Endodermal cell (in vitro differentiated cells): Measurements from ENCODE around the gene TLE5. TPM values are rescaled to one million over a fixed set of nuclear protein-coding genes. Genes with fewer than 3 reads are reported as not detected.
A peak's percentile ranks its signal among the peaks of the same experiment; 100 is the strongest.

Source experiments
- DNase-seq: peaks from one replicate; pipeline ENCODE4 v3.0.0-alpha.2; 2017
- H3K27ac ChIP-seq: 2 replicates; pipeline ENCODE4 v1.5.1; 2013; ENCODE audit warnings: mild to moderate bottlenecking, low read depth, low read length, moderate library complexity
- H3K27me3 ChIP-seq: 2 replicates; pipeline ENCODE4 v1.6.1; 2013; ENCODE audit warnings: mild to moderate bottlenecking, low read length, moderate library complexity; ENCODE audit not compliant: insufficient read depth, control insufficient read depth, poor library complexity, severe bottlenecking
- H3K36me3 ChIP-seq: 2 replicates; pipeline ENCODE4 v1.7.0; 2013; ENCODE audit warnings: mild to moderate bottlenecking, low read length, moderate library complexity; ENCODE audit not compliant: control insufficient read depth, insufficient read depth
- H3K4me1 ChIP-seq: one replicate; pipeline ENCODE4 v1.7.0; 2013; ENCODE audit warnings: low read length; ENCODE audit not compliant: control insufficient read depth, insufficient read depth
- H3K4me3 ChIP-seq: 2 replicates; pipeline ENCODE4 v1.5.1; 2013; ENCODE audit warnings: mild to moderate bottlenecking, low read length, moderate library complexity
- H3K9ac ChIP-seq: 2 replicates; pipeline ENCODE4 v1.6.1; 2013; ENCODE audit warnings: mild to moderate bottlenecking, low read length, moderate library complexity; ENCODE audit not compliant: poor library complexity, severe bottlenecking; ENCODE audit errors: extremely low read depth
- H3K9me3 ChIP-seq: 2 replicates; pipeline ENCODE4 v1.6.1; 2013; ENCODE audit warnings: mild to moderate bottlenecking, low read length, moderate library complexity; ENCODE audit not compliant: control insufficient read depth
- H3K27ac Mint-ChIP-seq: 2 replicates; pipeline ENCODE4 v1.8.0; 2020; ENCODE audit warnings: mixed read lengths
- H3K27me3 Mint-ChIP-seq: 2 replicates; pipeline ENCODE4 v1.8.0; 2021; ENCODE audit warnings: mild to moderate bottlenecking, mixed read lengths; ENCODE audit not compliant: insufficient read depth
- H3K36me3 Mint-ChIP-seq: 2 replicates; pipeline ENCODE4 v1.8.0; 2020; ENCODE audit warnings: low read depth, mixed read lengths
- H3K4me1 Mint-ChIP-seq: 2 replicates; pipeline ENCODE4 v1.8.0; 2020; ENCODE audit warnings: mixed read lengths
- H3K4me3 Mint-ChIP-seq: 2 replicates; pipeline ENCODE4 v1.8.0; 2020; ENCODE audit warnings: mild to moderate bottlenecking, moderate library complexity, mixed read lengths
- H3K9me3 Mint-ChIP-seq: 2 replicates; pipeline ENCODE4 v1.8.0; 2020; ENCODE audit warnings: mild to moderate bottlenecking, mixed read lengths
- WGBS, 2 experiments: methylation state at CpG; one replicate each; pipeline versions ENCODE4 v1.1.5 to v1.1.7; 2013; ENCODE audit warnings: missing lambda C conversion rate in 2 of 2, mixed read lengths in 1 of 2; ENCODE audit not compliant: insufficient coverage in 1 of 2, insufficient read length in 1 of 2; 5-methylcytosine and 5-hydroxymethylcytosine counted together
- total RNA-seq, 2 donors: library from RNA; stranded (reverse); fragmentation: NEBNext Ultra II Directional in 1 of 2; extraction: Animal tissue kit (Norgen Biotek cat#: 25700) in 1 of 2; gene quantifications; 2 replicates in 1 of 2; 3 replicates in 1 of 2; pipeline ENCODE4 v1.2.1, GENCODE V29; 2021
- TF ChIP-seq, protein P1 (sequence below): fragments of 200-600 bp; sonication (generic); conservative IDR thresholded peaks from 2 replicates; pipeline ENCODE4 v1.5.0; 2021; ENCODE audit warnings: antibody characterized with exemption, mild to moderate bottlenecking

TLE5 gene
- total RNA-seq, 2 donors from 2014 or later = 488 to 575 TPM

DNA sequence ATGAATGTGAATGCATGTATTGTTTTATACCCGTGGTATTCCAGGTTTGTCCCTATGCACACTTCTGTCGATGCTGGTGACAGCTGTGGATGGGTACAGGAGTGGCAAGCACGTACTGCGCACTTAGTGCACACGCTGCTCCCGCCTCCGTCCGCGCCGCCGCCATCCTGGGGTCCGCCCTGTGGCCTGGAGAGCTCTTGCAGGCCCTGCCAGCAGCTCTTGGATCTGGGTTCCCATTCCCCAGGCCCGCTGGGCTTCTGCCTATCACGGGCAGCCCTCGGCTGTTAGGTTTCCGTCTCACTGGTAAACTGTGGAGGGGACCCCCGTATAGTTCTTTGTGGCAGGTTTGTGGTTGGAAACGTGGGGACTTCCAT lies 35.8 kb upstream of the TLE5 start:
- Histone ChIP-seq H3K27ac (no peak overlapping the region), H3K9ac (no peak overlapping the region), H3K27me3 (no peaks in the 10 kb centered on the region), H3K4me1 (peaks cover 7% of the 10 kb centered on the region), H3K36me3 (no peaks in the 10 kb centered on the region), H3K9me3 (no peaks in the 10 kb centered on the region), H3K4me3 (no peak overlapping the region)
- WGBS, 2 experiments = 88 to 89% methylated on average over 18 of the region's 18 CpGs
- no peak overlapping the region for H3K4me3 Mint-ChIP-seq
- H3K9me3 Mint-ChIP-seq = no peaks in the 10 kb centered on the region
- H3K4me1 Mint-ChIP-seq = peaks cover 16% of the 10 kb centered on the region
- no peaks in the 10 kb centered on the region for H3K27me3 Mint-ChIP-seq
- H3K36me3 Mint-ChIP-seq = no peaks in the 10 kb centered on the region
- H3K27ac Mint-ChIP-seq = no peak overlapping the region
- DNase-seq = no peak
- TF ChIP-seq, protein P1, sequence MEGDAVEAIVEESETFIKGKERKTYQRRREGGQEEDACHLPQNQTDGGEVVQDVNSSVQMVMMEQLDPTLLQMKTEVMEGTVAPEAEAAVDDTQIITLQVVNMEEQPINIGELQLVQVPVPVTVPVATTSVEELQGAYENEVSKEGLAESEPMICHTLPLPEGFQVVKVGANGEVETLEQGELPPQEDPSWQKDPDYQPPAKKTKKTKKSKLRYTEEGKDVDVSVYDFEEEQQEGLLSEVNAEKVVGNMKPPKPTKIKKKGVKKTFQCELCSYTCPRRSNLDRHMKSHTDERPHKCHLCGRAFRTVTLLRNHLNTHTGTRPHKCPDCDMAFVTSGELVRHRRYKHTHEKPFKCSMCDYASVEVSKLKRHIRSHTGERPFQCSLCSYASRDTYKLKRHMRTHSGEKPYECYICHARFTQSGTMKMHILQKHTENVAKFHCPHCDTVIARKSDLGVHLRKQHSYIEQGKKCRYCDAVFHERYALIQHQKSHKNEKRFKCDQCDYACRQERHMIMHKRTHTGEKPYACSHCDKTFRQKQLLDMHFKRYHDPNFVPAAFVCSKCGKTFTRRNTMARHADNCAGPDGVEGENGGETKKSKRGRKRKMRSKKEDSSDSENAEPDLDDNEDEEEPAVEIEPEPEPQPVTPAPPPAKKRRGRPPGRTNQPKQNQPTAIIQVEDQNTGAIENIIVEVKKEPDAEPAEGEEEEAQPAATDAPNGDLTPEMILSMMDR = peak; percentile 18

DNA sequence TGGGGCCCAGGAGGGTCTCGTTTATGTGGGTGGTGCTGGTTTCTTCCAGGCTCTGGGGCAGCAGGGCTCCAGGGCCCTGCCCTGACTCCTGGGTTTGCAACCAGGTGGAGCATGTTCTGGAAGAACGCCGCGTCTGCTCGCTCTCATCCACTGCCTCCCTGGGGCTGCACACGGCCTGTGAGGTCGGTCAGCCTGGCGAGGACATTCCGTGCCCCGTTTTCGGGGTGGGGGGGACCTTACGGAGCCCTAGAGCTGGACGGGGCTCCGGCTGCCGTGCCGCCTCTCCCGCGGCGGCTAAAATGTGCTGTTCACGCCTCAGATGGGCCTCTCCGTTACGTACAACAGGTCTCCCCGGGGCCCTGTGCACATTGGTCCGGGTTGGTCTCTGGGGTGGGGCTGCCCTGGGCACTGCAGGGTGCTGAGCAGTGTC lies 35.2 kb upstream of the TLE5 start:
- TF ChIP-seq, protein P1 = no peak
- H3K9ac ChIP-seq = no peak overlapping the region
- H3K4me3 Mint-ChIP-seq = no peak overlapping the region
- H3K27me3 Mint-ChIP-seq = no peaks in the 10 kb centered on the region
- peaks cover 7% of the 10 kb centered on the region for H3K4me1 ChIP-seq
- H3K27me3 ChIP-seq = no peaks in the 10 kb centered on the region
- no peaks in the 10 kb centered on the region for H3K36me3 Mint-ChIP-seq
- H3K36me3 ChIP-seq = no peaks in the 10 kb centered on the region
- no peaks in the 10 kb centered on the region for H3K9me3 ChIP-seq
- WGBS, 2 experiments = 94 to 96% methylated on average over 23 to 24 of the region's 24 CpGs
- H3K4me3 ChIP-seq = no peak overlapping the region
- no peak for DNase-seq
- H3K27ac ChIP-seq = no peak overlapping the region
- H3K27ac Mint-ChIP-seq = no peak overlapping the region
- H3K4me1 Mint-ChIP-seq = peaks cover 16% of the 10 kb centered on the region
- no peaks in the 10 kb centered on the region for H3K9me3 Mint-ChIP-seq

DNA sequence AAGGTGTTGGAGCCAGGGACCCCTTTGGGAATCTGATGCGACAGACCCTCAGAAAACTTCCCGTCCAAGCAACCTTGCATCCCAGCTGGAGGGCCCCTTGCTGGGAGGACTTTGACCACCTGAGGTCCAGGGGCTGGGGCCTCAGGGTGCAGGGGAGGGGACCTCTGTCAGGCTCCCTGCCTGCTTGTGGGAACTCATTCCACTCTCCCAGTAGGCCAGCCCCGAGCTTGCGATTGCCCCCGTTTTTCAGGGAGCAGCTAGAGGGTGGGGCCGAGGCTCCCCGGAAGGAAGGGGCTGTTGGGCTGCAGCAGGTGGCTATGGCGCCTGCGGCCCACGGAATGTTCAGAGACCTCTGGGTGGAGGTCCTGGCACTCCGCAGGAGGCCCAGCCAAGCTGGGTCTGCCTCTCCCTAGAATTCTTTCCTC lies 34.6 kb upstream of the TLE5 start:
- WGBS, 2 experiments = 87 to 88% methylated on average over 8 to 11 of the region's 11 CpGs
- Histone ChIP-seq H3K9me3 (no peaks in the 10 kb centered on the region), H3K4me1 (peaks cover 7% of the 10 kb centered on the region), H3K27ac (no peak overlapping the region), H3K27me3 (no peaks in the 10 kb centered on the region), H3K36me3 (no peaks in the 10 kb centered on the region), H3K4me3 (peak overlapping the region; percentile 88), H3K9ac (no peak overlapping the region)
- H3K4me3 Mint-ChIP-seq = no peak overlapping the region
- H3K27ac Mint-ChIP-seq = no peak overlapping the region
- no peaks in the 10 kb centered on the region for H3K36me3 Mint-ChIP-seq
- DNase-seq = no peak
- TF ChIP-seq, protein P1 = no peak
- no peaks in the 10 kb centered on the region for H3K27me3 Mint-ChIP-seq
- H3K4me1 Mint-ChIP-seq = peaks cover 16% of the 10 kb centered on the region
- H3K9me3 Mint-ChIP-seq = no peaks in the 10 kb centered on the region
